Esophagus squamous epithelium (tissue), 5 donors: ENCODE measurements around the gene CEP295NL. TPM values are rescaled to one million over a fixed set of nuclear protein-coding genes. Genes with fewer than 3 reads are reported as not detected.

Experiments
- DNase-seq: peaks from one replicate; lab custom pipeline; 2025; lab: John Stamatoyannopoulos, UW
- H3K27ac ChIP-seq, 4 donors: fragments of 200-600 bp; sonication (generic); one replicate each; pipeline ENCODE4 v1.5.1; 2016 to 2019; ENCODE audit warnings: mild to moderate bottlenecking in 1 of 4
- H3K27me3 ChIP-seq, 4 donors: fragments of 200-600 bp; sonication (generic); 1 replicate in 3 of 4; 2 replicates in 1 of 4; pipeline versions ENCODE4 v1.5.1 to v1.6.0; 2017 to 2021; ENCODE audit warnings: antibody characterized with exemption in 1 of 4
- H3K36me3 ChIP-seq, 3 donors: fragments of 200-600 bp; sonication (generic); one replicate each; pipeline ENCODE4 v1.5.1; 2016 to 2019
- H3K4me1 ChIP-seq, 3 donors: fragments of 200-600 bp; sonication (generic); one replicate each; pipeline ENCODE4 v1.5.1; 2017 to 2019
- H3K4me3 ChIP-seq, 4 donors: fragments of 200-600 bp; sonication (generic); 1 replicate in 3 of 4; 2 replicates in 1 of 4; pipeline ENCODE4 v1.5.1; 2016 to 2019; ENCODE audit warnings: mild to moderate bottlenecking in 2 of 4, moderate library complexity in 1 of 4
- H3K9me3 ChIP-seq, 3 donors: fragments of 200-600 bp; sonication (generic); one replicate each; pipeline ENCODE4 v1.5.1; 2016 to 2019
- POLR2A ChIP-seq, 4 donors: fragments of 450-650 bp; IDR thresholded peaks; one replicate each; pipeline ENCODE4 v1.6.1; 2017; ENCODE audit warnings: antibody characterized with exemption in 4 of 4, mild to moderate bottlenecking in 4 of 4, moderate library complexity in 3 of 4
- WGBS, 2 donors: methylation state at CpG; one replicate each; pipeline ENCODE4 v1.1.5; 2018; 5-methylcytosine and 5-hydroxymethylcytosine counted together
- intact Hi-C: fragments of 100-400 bp; cut with DNase I; formaldehyde crosslinking; loops from one replicate; pipeline ENCODE4 v1.15.0; 2022
- total RNA-seq, 4 donors: library from RNA; depleted of rRNA; stranded (reverse); fragments of >200 nt; gene quantifications; one replicate each; pipeline ENCODE4 v1.1.0, GENCODE V29; 2016
- TF ChIP-seq, protein P1 (sequence below), 6 experiments: fragments of 450-650 bp in 4 of 6; fragments of 200-600 bp in 2 of 6; sonication (generic) in 2 of 6; IDR thresholded peaks; one replicate each; pipeline ENCODE4 v1.5.1; 2016 to 2019; ENCODE audit warnings: antibody characterized with exemption in 6 of 6, mild to moderate bottlenecking in 4 of 6, moderate library complexity in 4 of 6
- donor health status: DM: yes; HTN: yes; CAD: no.

CEP295NL gene
- total RNA-seq, 4 donors from 2014 or later = 0.42 to 6.9 (median 1.1) TPM

DNA sequence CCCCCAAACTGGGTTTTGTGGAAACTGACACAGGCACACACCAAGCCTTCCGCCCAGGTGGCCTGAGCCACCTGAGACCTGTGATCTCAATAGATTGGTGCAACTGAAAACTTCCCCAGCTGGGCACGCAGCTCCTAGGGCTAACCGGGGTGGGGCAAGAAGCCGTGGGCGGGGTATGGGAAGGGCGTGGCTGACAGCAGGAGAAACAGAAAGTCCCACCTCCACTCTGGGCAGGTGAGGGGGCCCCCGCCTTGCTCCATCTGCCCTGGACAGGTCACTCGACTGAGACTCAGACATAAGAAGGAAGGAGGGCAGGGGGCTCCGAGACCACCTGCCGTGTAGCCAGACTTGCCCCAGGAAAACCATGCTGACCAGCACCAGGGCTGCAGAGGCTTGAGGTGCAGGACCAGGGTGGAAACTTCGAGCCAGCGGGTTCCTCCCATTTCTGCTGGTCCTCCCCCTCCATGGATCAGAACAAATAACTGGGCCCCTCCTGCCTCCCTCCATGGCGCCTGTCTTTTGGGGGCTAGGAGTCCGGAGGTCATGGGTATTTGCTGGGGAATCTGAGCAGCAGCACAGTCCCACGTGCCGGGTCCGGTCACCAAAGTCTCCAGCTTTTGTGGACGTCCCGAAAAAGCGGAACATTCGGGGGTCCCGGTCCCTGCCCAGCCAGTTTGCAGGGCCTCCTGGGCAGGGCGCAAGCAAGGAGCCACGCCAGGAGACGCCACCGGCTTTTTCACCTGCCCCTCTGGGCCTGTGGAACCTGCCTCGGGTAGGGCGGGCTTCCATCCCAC lies 20.9 kb upstream of the CEP295NL start:
- 4% methylated on average over 9 to 14 of the region's 28 CpGs for WGBS, 2 donors
- peak overlapping the region; percentile 85 to 97 (median 94) for H3K27ac ChIP-seq
- H3K4me1 ChIP-seq = peaks cover 35 to 84% (median 46%) of the 10 kb centered on the region in 3 donors
- H3K4me3 ChIP-seq = peak overlapping the region; percentile 46 to 78 (median 68)
- TF ChIP-seq, protein P1, sequence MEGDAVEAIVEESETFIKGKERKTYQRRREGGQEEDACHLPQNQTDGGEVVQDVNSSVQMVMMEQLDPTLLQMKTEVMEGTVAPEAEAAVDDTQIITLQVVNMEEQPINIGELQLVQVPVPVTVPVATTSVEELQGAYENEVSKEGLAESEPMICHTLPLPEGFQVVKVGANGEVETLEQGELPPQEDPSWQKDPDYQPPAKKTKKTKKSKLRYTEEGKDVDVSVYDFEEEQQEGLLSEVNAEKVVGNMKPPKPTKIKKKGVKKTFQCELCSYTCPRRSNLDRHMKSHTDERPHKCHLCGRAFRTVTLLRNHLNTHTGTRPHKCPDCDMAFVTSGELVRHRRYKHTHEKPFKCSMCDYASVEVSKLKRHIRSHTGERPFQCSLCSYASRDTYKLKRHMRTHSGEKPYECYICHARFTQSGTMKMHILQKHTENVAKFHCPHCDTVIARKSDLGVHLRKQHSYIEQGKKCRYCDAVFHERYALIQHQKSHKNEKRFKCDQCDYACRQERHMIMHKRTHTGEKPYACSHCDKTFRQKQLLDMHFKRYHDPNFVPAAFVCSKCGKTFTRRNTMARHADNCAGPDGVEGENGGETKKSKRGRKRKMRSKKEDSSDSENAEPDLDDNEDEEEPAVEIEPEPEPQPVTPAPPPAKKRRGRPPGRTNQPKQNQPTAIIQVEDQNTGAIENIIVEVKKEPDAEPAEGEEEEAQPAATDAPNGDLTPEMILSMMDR (IDR thresholded peaks at IDR 0.05) = no peak
- no peak for TF ChIP-seq POLR2A (IDR thresholded peaks at IDR 0.05)
- intact Hi-C loops = no loop called here
- H3K27me3 ChIP-seq = peaks cover 0 to 43% (median 0%) of the 10 kb centered on the region in 4 donors
- DNase-seq = no peak
- no peaks in the 10 kb centered on the region for H3K9me3 ChIP-seq
- no peaks in the 10 kb centered on the region for H3K36me3 ChIP-seq

DNA sequence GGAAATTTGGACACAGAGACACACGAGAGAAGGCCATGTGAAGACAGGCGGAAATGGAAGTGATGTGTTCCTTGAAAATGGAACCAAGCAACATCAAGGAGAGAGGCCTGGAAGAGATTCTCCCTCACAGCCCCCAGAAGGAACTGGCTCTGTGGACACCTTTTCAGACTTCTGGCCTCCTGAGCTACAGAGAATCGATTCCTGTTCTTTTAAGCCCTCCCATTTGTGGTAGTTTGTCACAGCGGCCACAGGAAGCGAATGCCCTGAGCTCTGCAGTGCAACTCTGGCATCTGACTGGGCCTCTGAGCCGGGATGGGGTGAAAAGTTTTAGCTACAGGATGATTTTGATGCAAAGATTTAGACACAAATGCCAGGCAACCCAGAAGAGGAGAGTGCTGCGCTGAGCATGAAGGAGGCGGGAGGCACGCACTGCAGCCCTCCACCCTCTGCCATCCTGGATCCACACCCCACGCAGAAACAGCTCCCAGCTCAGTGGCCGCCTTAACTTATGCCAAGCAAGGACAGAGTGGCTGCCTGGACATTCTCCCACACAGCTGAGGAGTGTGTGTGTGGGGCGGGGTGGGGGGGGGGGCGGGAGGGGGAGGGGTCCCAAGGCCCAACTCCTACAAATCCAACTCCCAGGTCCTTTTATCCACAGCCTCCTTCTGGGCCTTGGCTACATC lies 20.0 kb upstream of the CEP295NL start:
- no peaks in the 10 kb centered on the region for H3K36me3 ChIP-seq
- WGBS, 2 donors = 46 to 60% methylated on average over 6 to 7 of the region's 13 CpGs
- no peaks in the 10 kb centered on the region for H3K9me3 ChIP-seq
- peaks cover 0 to 34% (median 0%) of the 10 kb centered on the region in 4 donors for H3K27me3 ChIP-seq
- peak overlapping the region; percentile 85 to 97 (median 94) for H3K27ac ChIP-seq
- intact Hi-C loops = no loop called here
- peaks cover 35 to 93% (median 51%) of the 10 kb centered on the region in 3 donors for H3K4me1 ChIP-seq
- peak overlapping the region in 3 of 4 donors; percentile 60 to 78 (median 76) for H3K4me3 ChIP-seq
- TF ChIP-seq, protein P1 (IDR thresholded peaks at IDR 0.05) = no peak
- TF ChIP-seq POLR2A (IDR thresholded peaks at IDR 0.05) = no peak
- DNase-seq = no peak

DNA sequence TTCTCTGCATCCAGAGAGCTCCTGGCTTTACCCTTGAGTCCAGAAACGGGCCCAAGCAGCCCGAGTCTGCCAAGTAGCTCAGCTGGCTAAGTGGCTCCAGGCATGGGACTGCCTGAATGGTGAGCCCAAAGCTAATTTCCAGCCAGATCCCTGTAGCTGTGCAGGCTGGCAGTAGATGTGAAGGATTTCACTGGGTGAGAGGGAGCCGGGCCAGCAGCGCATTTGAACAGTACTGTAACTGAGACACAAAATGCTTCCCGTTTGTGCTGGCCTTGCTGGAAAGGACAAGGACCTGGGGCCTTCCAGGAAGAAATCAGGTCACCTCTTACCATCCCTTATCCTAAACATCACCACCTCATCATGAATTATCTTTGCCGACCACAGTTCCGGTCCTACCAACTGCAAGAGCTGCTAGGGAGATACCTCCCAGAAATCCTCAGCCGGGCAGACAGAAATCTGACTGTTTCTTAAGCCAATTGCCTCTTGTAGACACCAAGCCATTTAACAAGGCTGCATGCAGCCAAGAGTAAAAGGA lies 18.5 kb upstream of the CEP295NL start:
- intact Hi-C loops = no loop called here
- Histone ChIP-seq H3K9me3 (no peaks in the 10 kb centered on the region), H3K27ac (peak overlapping the region; percentile 6 to 97 (median 90)), H3K4me3 (peak overlapping the region in 1 of 4 donors; percentile 27), H3K36me3 (no peaks in the 10 kb centered on the region), H3K4me1 (peaks cover 37 to 95% (median 59%) of the 10 kb centered on the region in 3 donors), H3K27me3 (peaks cover 0 to 26% (median 0%) of the 10 kb centered on the region in 4 donors)
- no peak for TF ChIP-seq POLR2A (IDR thresholded peaks at IDR 0.05)
- TF ChIP-seq, protein P1 (IDR thresholded peaks at IDR 0.05) = no peak
- no peak for DNase-seq
- WGBS, 2 donors = 41 to 46% methylated on average over 3 to 8 of the region's 8 CpGs

DNA sequence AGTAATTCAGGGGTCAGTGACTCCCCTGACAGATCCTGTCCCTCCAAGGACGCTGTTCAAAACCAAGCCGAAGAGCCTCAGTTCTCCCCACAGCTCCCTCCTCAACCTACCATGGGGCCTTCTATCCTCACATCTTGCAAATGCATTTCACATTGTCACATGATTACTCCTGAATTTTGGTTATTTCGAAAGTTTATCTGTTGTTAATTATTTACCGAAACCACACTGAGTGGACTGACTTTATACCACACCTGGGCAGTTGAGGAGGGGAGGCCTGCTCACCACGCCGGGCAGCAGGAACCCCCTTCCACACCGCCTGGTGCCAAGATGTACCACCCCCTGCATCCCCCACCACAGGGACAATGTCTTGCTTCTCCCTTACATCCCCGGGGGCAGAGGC lies 17.5 kb upstream of the CEP295NL start:
- Histone ChIP-seq H3K4me1 (peaks cover 36 to 95% (median 65%) of the 10 kb centered on the region in 3 donors), H3K27ac (peak overlapping the region in 3 of 4 donors; percentile 5 to 97 (median 44)), H3K36me3 (no peaks in the 10 kb centered on the region), H3K27me3 (peaks cover 0 to 17% (median 0%) of the 10 kb centered on the region in 4 donors), H3K9me3 (no peaks in the 10 kb centered on the region), H3K4me3 (no peak overlapping the region)
- intact Hi-C loops = no loop called here
- TF ChIP-seq, protein P1 (IDR thresholded peaks at IDR 0.05) = no peak
- TF ChIP-seq POLR2A (IDR thresholded peaks at IDR 0.05) = no peak
- DNase-seq = no peak
- WGBS, 2 donors = 71 to 82% methylated on average over 6 to 8 of the region's 8 CpGs
